WERI-Rb-1 (cell line): ENCODE data around the gene ESYT2.

Experiments
- DNase-seq: peaks from one replicate; pipeline ENCODE4 v3.0.0-alpha.2; 2020
- H3K27ac ChIP-seq: fragments of 250-450 bp; sonication (Bioruptor Pico); 2 replicates; pipeline ENCODE4 v1.5.1; 2020; ENCODE audit warnings: mild to moderate bottlenecking, moderate library complexity
- H3K27me3 ChIP-seq: fragments of 250-450 bp; sonication (Bioruptor Pico); 2 replicates; pipeline ENCODE4 v1.5.1; 2021; ENCODE audit warnings: mild to moderate bottlenecking, low read depth, moderate library complexity; ENCODE audit not compliant: insufficient read depth, severe bottlenecking
- H3K36me3 ChIP-seq: fragments of 250-450 bp; sonication (Bioruptor Pico); 2 replicates; pipeline ENCODE4 v1.5.1; 2020; ENCODE audit warnings: mild to moderate bottlenecking, moderate library complexity
- H3K4me3 ChIP-seq: 2 replicates; pipeline ENCODE4 v1.5.1; 2011; ENCODE audit warnings: low read depth, mild to moderate bottlenecking, control low read depth, low read length
- H3K9me3 ChIP-seq: fragments of 250-450 bp; sonication (Bioruptor Pico); 2 replicates; pipeline ENCODE4 v1.5.1; 2021; ENCODE audit warnings: mild to moderate bottlenecking, moderate library complexity; ENCODE audit not compliant: severe bottlenecking
- TF ChIP-seq, protein P1 (sequence below): IDR thresholded peaks from 2 replicates; pipeline ENCODE4 v1.5.1; 2011; ENCODE audit warnings: low read depth, mild to moderate bottlenecking, control low read depth, inconsistent platforms, low read length

ESYT2 gene

DNA sequence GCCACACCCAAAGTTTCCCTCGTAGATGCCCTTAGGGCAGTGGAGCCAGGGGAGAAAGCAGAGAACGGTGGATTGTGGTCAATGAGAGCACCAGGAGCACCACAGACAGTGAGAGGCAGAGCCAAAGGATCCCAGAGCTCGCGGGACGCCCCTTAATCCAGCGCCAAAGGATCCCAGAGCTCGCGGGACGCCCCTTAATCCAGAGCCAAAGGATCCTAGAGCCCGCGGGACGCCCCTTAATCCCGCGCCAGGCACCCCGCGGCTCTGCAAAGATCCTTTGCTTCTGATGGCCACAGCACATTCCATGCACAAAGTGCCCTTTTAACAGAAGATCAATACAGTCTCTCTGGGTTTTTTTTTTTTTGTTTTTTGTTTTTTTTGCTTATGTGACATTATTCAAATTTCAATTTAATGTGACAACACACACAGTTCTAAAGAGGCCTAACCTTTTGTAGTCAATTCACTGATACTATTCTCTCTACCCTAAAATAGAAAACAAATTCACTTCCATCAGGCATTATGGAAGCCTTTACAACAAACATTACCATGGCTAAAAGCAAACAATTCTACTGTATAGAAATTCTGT, 71.8 kb downstream of the ESYT2 start:
- no peak overlapping the region for H3K4me3 ChIP-seq
- no peaks in the 10 kb centered on the region; the same call in 1 of the 2 replicates for H3K36me3 ChIP-seq
- H3K9me3 ChIP-seq = no peaks in the 10 kb centered on the region
- TF ChIP-seq, protein P1, sequence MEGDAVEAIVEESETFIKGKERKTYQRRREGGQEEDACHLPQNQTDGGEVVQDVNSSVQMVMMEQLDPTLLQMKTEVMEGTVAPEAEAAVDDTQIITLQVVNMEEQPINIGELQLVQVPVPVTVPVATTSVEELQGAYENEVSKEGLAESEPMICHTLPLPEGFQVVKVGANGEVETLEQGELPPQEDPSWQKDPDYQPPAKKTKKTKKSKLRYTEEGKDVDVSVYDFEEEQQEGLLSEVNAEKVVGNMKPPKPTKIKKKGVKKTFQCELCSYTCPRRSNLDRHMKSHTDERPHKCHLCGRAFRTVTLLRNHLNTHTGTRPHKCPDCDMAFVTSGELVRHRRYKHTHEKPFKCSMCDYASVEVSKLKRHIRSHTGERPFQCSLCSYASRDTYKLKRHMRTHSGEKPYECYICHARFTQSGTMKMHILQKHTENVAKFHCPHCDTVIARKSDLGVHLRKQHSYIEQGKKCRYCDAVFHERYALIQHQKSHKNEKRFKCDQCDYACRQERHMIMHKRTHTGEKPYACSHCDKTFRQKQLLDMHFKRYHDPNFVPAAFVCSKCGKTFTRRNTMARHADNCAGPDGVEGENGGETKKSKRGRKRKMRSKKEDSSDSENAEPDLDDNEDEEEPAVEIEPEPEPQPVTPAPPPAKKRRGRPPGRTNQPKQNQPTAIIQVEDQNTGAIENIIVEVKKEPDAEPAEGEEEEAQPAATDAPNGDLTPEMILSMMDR = no peak
- H3K27me3 ChIP-seq = no peaks in the 10 kb centered on the region
- no peak for DNase-seq
- no peak overlapping the region for H3K27ac ChIP-seq

DNA sequence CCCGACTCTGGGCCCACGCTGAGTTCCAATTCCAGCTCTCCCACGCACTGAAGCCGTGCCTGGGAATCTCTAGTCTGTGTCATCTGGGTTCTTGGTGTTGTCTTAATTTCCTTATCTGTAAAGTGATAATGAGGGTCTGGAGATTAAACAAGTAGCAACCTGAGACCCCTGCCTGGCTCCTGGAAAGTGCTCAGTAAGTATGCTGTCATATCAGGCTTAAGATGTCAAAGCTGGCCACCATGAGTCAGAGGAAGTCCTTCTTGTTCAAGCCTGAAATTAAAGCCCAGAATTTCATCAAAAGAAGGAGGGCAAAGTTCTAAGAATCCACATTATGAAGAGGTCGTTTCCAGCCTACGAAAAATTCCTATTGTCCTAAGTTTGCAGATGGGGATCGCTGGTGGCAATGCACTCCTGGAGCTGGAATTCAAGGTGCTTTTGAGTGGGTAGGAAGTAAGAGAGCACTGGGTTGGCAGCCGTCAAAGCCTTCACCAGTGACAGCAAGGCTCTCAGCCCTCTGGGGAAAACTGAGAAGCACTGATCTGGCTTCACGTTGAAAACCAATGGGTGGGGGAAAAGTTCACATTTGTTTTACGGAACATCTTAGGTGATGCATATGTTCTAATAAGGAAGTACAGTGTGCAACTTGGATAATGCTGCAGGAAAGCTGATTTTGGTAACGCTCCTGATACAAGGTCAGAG, 74.4 kb downstream of the ESYT2 start:
- H3K36me3 ChIP-seq = no peaks in the 10 kb centered on the region; the same call in 1 of the 2 replicates
- TF ChIP-seq, protein P1 = no peak
- H3K9me3 ChIP-seq = no peaks in the 10 kb centered on the region
- no peak for DNase-seq
- H3K27ac ChIP-seq = no peak overlapping the region
- no peak overlapping the region for H3K4me3 ChIP-seq
- H3K27me3 ChIP-seq = no peaks in the 10 kb centered on the region

DNA sequence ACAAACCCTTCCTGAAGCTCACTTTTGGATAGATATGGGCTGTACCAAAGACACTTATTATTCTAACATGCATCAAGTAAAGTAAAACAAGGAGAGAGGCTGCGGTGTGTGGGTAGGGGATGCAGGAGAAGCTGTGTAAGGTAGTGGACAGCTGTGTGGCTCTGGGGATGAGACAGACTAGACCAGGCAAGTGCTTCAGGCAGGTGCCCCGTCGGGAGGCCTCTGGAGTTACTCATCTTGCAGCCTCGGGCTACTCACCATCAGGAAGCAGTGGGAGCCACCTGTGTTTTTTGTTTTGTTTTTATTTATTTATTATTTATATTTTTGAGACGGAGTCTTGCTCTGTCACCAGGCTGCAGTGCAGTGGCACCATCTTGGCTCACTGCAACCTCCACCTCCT, 75.4 kb downstream of the ESYT2 start:
- no peak overlapping the region for H3K27ac ChIP-seq
- no peak for DNase-seq
- H3K9me3 ChIP-seq = no peaks in the 10 kb centered on the region
- H3K36me3 ChIP-seq = no peaks in the 10 kb centered on the region; the same call in none of the 2 replicates
- TF ChIP-seq, protein P1 = no peak
- H3K4me3 ChIP-seq = no peak overlapping the region
- H3K27me3 ChIP-seq = no peaks in the 10 kb centered on the region

DNA sequence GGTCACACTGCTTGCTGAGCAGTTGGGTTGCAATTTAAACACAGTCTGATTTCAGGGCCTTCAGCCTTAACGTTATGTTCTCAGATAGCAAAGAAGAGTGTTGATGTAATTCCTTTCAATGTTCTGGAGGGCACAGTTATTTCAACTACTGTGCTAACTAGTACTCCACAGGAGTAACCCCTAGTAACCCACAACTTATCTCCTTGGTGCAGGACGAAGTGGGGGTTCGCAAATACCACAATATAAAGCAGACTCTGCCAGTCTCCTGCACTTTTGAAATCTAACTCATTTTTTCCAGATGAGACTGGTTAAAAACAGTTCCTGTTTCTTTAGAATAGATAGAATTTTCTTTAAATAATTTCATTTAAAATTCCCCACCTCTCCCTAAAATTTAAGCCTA, 77.6 kb downstream of the ESYT2 start:
- DNase-seq = no peak
- Histone ChIP-seq H3K36me3 (no peaks in the 10 kb centered on the region; the same call in none of the 2 replicates), H3K27me3 (no peaks in the 10 kb centered on the region), H3K27ac (no peak overlapping the region), H3K9me3 (no peaks in the 10 kb centered on the region), H3K4me3 (no peak overlapping the region)
- TF ChIP-seq, protein P1 = no peak

DNA sequence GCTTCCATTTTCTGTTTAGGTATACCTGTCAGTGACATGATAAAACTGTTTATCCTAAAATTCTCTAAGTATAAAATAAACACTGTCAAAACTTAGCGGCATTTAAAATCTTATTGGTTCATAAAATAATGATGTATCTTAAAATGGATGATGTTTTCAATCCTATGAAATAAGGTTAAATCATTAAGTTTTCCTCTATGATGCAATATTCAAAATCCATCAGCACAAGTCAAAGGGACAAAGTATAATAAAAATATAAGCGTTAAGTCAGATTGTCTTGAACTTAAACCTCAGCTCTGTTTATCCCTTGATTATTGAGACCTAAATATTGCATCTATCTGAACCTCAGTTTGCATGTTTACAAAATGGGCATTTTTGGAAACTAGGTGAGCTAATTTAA, 78.1 kb downstream of the ESYT2 start:
- H3K4me3 ChIP-seq = no peak overlapping the region
- no peak overlapping the region for H3K27ac ChIP-seq
- TF ChIP-seq, protein P1 = no peak
- no peak for DNase-seq
- no peaks in the 10 kb centered on the region for H3K9me3 ChIP-seq
- no peaks in the 10 kb centered on the region for H3K27me3 ChIP-seq
- no peaks in the 10 kb centered on the region; the same call in none of the 2 replicates for H3K36me3 ChIP-seq
